Stimulated activated CD8-positive, alpha-beta memory T cell treated with anti-CD3 and anti-CD28 coated beads, Interleukin-4, amount 100 ng/mL, for 4 hours (primary cell): ENCODE measurements around the gene SFI1.
"Not testable (repeated sequence)": the region's sequence is repeated elsewhere in the genome, so short reads cannot be mapped to it uniquely, and the experiment has no call there.

ENCODE experiments used
- DNase-seq, 2 donors: peaks; one replicate each; pipeline ENCODE4 v3.0.0-alpha.2; 2020; ENCODE audit warnings: low read depth in 2 of 2, low spot score in 1 of 2

The SFI1 gene

GRCh38 chr22:31586137-31586920 is 90.0 kb downstream of the SFI1 start:
- no peak for DNase-seq

- DNase-seq: no peak
Measured at GRCh38 chr22:31588970-31589675, 92.8 kb downstream of the SFI1 start.

- DNase-seq: not testable (repeated sequence)
Measured at GRCh38 chr22:31590161-31590560, 93.8 kb downstream of the SFI1 start.

GRCh38 chr22:31595271-31595670 is 98.9 kb downstream of the SFI1 start:
- no peak for DNase-seq

- no peak for DNase-seq
Measured at GRCh38 chr22:31602259-31602952, 106.1 kb downstream of the SFI1 start.

- DNase-seq: no peak
Measured at GRCh38 chr22:31603081-31603525, 106.8 kb downstream of the SFI1 start.

GRCh38 chr22:31603574-31603973 is 107.2 kb downstream of the SFI1 start:
- no peak for DNase-seq

GRCh38 chr22:31604137-31604705 is 107.9 kb downstream of the SFI1 start:
- DNase-seq: no peak

- no peak for DNase-seq
Measured at GRCh38 chr22:31604746-31605705, 108.7 kb downstream of the SFI1 start.

GRCh38 chr22:31605851-31606585 is 109.7 kb downstream of the SFI1 start:
- DNase-seq: no peak

- DNase-seq: no peak
Measured at GRCh38 chr22:31607696-31608095, 111.4 kb downstream of the SFI1 start.

- no peak for DNase-seq
Measured at GRCh38 chr22:31609716-31610115, 113.4 kb downstream of the SFI1 start.

GRCh38 chr22:31610611-31611010 is 114.3 kb downstream of the SFI1 start:
- no peak for DNase-seq

GRCh38 chr22:31611061-31611760 is 114.9 kb downstream of the SFI1 start:
- no peak for DNase-seq

GRCh38 chr22:31612891-31613285 is 116.6 kb downstream of the SFI1 start:
- no peak for DNase-seq

GRCh38 chr22:31613286-31613903 is 117.1 kb downstream of the SFI1 start:
- DNase-seq: no peak

- DNase-seq: no peak
Measured at GRCh38 chr22:31613904-31614296, 117.6 kb downstream of the SFI1 start.

GRCh38 chr22:31614781-31615490 is 118.6 kb downstream of the SFI1 start:
- no peak for DNase-seq
